ENCODE data around the gene CDKN2B.

The CDKN2B gene

GRCh38 chr9:21993893-21994555 is 15.1 kb downstream of the CDKN2B start, which contains the start of gene CDKN2A:
Gene CDKN2A (minus strand): TSS chr9:21994392.
- no peak for DNase-seq (ENCODE audit: low read depth)

- DNase-seq (ENCODE audit: low read depth) = no peak
These were observed 16.1 kb downstream of the CDKN2B start for GRCh38 chr9:21993007-21993406.

GRCh38 chr9:21991072-21991959 is 17.8 kb downstream of the CDKN2B start:
- DNase-seq (ENCODE audit: low read depth) = no peak

GRCh38 chr9:21989440-21990189 is 19.5 kb downstream of the CDKN2B start:
- no peak for DNase-seq (ENCODE audit: low read depth)

- no peak for DNase-seq (ENCODE audit: low read depth)
These were observed 20.8 kb downstream of the CDKN2B start for GRCh38 chr9:21988056-21988990.

- DNase-seq (ENCODE audit: low read depth) = no peak
These were observed 23.0 kb downstream of the CDKN2B start for GRCh38 chr9:21985964-21986667.

- DNase-seq (ENCODE audit: low read depth) = no peak
These were observed 25.0 kb downstream of the CDKN2B start for GRCh38 chr9:21984101-21984500.

- DNase-seq (ENCODE audit: low read depth) = no peak
These were observed 25.6 kb downstream of the CDKN2B start for GRCh38 chr9:21983561-21983935.

GRCh38 chr9:21982861-21983560 is 26.1 kb downstream of the CDKN2B start:
- no peak for DNase-seq (ENCODE audit: low read depth)

GRCh38 chr9:21982391-21982790 is 26.7 kb downstream of the CDKN2B start:
- no peak for DNase-seq (ENCODE audit: low read depth)

GRCh38 chr9:21976334-21976875 is 32.7 kb downstream of the CDKN2B start:
- no peak for DNase-seq (ENCODE audit: low read depth)

- no peak for DNase-seq (ENCODE audit: low read depth)
These were observed 34.2 kb downstream of the CDKN2B start for GRCh38 chr9:21974722-21975409.

- DNase-seq (ENCODE audit: low read depth) = no peak
These were observed 34.8 kb downstream of the CDKN2B start for GRCh38 chr9:21974343-21974721.

GRCh38 chr9:21972361-21972760 is 36.7 kb downstream of the CDKN2B start:
- DNase-seq (ENCODE audit: low read depth) = no peak

- DNase-seq (ENCODE audit: low read depth) = no peak
These were observed 38.1 kb downstream of the CDKN2B start for GRCh38 chr9:21970800-21971640.

GRCh38 chr9:21969951-21970799 is 38.9 kb downstream of the CDKN2B start:
- no peak for DNase-seq (ENCODE audit: low read depth)
